ENCODE data around the gene IFNK.

DNA sequence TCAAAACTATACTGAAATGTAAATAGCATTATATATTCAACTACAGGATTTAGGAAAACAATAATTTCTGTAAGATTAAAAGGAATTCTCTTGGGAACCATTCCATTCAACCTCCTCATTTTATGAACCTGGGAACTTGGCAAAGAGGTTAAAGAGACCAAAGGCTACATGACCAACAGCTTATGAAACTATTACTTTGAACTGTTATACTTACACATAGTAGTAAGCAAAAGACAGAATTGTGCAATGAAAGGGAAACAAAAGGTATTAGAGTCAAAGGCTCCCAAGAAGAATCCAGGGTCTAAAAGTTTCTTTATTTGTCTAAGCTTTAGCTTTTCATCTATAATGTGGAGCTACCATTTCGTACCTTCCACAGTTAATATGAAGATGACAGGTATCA is 42.0 kb downstream of the IFNK start:
- no peak for TF ChIP-seq POLR2A (IDR thresholded peaks at IDR 0.05)
- TF ChIP-seq, protein P1, sequence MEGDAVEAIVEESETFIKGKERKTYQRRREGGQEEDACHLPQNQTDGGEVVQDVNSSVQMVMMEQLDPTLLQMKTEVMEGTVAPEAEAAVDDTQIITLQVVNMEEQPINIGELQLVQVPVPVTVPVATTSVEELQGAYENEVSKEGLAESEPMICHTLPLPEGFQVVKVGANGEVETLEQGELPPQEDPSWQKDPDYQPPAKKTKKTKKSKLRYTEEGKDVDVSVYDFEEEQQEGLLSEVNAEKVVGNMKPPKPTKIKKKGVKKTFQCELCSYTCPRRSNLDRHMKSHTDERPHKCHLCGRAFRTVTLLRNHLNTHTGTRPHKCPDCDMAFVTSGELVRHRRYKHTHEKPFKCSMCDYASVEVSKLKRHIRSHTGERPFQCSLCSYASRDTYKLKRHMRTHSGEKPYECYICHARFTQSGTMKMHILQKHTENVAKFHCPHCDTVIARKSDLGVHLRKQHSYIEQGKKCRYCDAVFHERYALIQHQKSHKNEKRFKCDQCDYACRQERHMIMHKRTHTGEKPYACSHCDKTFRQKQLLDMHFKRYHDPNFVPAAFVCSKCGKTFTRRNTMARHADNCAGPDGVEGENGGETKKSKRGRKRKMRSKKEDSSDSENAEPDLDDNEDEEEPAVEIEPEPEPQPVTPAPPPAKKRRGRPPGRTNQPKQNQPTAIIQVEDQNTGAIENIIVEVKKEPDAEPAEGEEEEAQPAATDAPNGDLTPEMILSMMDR (IDR thresholded peaks at IDR 0.05): no peak
